IMR-90 (cell line): ENCODE data around the gene PARG.

ENCODE experiments used
- BHLHE40 ChIP-seq: fragments of 150-350 bp; IDR thresholded peaks from 2 replicates; pipeline ENCODE4 v1.6.1; 2016; ENCODE audit warnings: mild to moderate bottlenecking, low read depth, low read length
- CEBPB ChIP-seq: IDR thresholded peaks from 2 replicates; pipeline ENCODE4 v1.6.1; 2012; ENCODE audit warnings: low read depth, low read length, improper control_type of control experiment

GRCh38 chr10:49830846-49831245, 111.0 kb downstream of the PARG start:
- TF ChIP-seq CEBPB (no peak), BHLHE40 (no peak)
